Muscle of leg (tissue), 11 donors: ENCODE results near the gene UBE2R2. TPM values are rescaled to one million over a fixed set of nuclear protein-coding genes. Genes with fewer than 3 reads are reported as not detected.
A peak's percentile ranks its signal among the peaks of the same experiment; 100 is the strongest.
"Not testable (repeated sequence)": the region's sequence is repeated elsewhere in the genome, so short reads cannot be mapped to it uniquely, and the experiment has no call there.

ENCODE experiments used
- DNase-seq: peaks from one replicate; pipeline ENCODE4 v3.0.0; 2013
- H3K27ac ChIP-seq: one replicate; pipeline ENCODE4 v1.5.1; 2013; ENCODE audit warnings: mild to moderate bottlenecking, low read length, control low read depth
- H3K27me3 ChIP-seq: one replicate; pipeline ENCODE4 v1.6.1; 2013; ENCODE audit warnings: low read length; ENCODE audit not compliant: control insufficient read depth, insufficient read depth
- H3K36me3 ChIP-seq: one replicate; pipeline ENCODE4 v1.6.1; 2013; ENCODE audit warnings: low read length; ENCODE audit not compliant: control insufficient read depth, insufficient read depth
- H3K4me1 ChIP-seq: one replicate; pipeline ENCODE4 v1.6.1; 2013; ENCODE audit warnings: low read length; ENCODE audit not compliant: control insufficient read depth, insufficient read depth
- H3K4me3 ChIP-seq: one replicate; pipeline ENCODE4 v1.5.1; 2013; ENCODE audit warnings: low read length, control low read depth
- H3K9me3 ChIP-seq: replicated peaks from 2 replicates; pipeline ENCODE4 v1.6.1; 2013; ENCODE audit warnings: low read depth, low read length; ENCODE audit not compliant: control insufficient read depth
- WGBS: methylation state at CpG from one replicate; pipeline ENCODE4 v1.1.5; 2013; ENCODE audit warnings: missing lambda C conversion rate; ENCODE audit not compliant: insufficient coverage; 5-methylcytosine and 5-hydroxymethylcytosine counted together
- polyA plus RNA-seq, 8 donors: library from polyadenylated mRNA; unstranded; fragments of 120-200 nt; gene quantifications; one replicate each; pipeline versions ENCODE4 v1.2.1 to v1.2.3, GENCODE V29; 2013; ENCODE audit warnings: inconsistent platforms in 1 of 8, low replicate concordance in 1 of 8; ENCODE audit not compliant: insufficient read length in 8 of 8, insufficient read depth in 1 of 8
- total RNA-seq: library from RNA; stranded (reverse); fragments of 120-200 nt; gene quantifications from one replicate; pipeline ENCODE4 v1.2.4, GENCODE V29; 2013

The UBE2R2 gene
- total and polyA plus RNA-seq, 9 donors = 18.2 to 48.5 (median 40.9) TPM

DNA sequence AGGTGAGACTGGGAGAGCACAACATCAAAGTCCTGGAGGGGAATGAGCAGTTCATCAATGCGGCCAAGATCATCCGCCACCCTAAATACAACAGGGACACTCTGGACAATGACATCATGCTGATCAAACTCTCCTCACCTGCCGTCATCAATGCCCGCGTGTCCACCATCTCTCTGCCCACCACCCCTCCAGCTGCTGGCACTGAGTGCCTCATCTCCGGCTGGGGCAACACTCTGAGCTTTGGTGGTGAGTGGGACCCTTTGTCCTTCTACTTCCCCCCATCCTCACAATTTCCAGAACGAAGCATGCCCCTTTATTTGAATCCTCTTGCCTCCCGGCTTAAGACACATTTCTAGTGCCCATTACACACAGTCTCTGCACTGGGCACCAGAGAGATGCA, 19.1 kb upstream of the UBE2R2 start:
- no peaks in the 10 kb centered on the region for H3K4me1 ChIP-seq
- 100% methylated on average over 2 of the region's 8 CpGs for WGBS
- H3K36me3 ChIP-seq = no peaks in the 10 kb centered on the region
- H3K27me3 ChIP-seq = peaks cover 10% of the 10 kb centered on the region
- H3K4me3 ChIP-seq = no peak overlapping the region
- DNase-seq = no peak
- H3K9me3 ChIP-seq = no peaks in the 10 kb centered on the region
- no peak overlapping the region for H3K27ac ChIP-seq

DNA sequence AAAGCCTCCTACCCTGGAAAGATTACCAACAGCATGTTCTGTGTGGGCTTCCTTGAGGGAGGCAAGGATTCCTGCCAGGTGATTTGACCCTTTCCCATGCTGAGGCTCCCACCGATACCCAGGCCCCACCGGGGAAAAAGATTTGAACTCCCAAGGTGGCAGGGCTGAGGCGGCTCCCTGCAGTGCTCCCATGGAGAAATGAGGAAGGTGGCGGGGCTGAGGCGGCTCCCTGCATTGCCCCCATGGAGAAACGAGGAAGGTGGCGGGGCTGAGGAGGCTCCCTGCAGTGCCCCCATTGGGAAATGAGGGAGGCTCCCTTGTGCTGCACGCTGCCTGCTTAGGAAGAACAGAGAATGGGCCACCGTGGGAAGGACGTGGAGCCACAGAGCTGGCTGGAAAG, 18.4 kb upstream of the UBE2R2 start:
- Histone ChIP-seq H3K27ac (no peak overlapping the region), H3K27me3 (peaks cover 10% of the 10 kb centered on the region), H3K36me3 (no peaks in the 10 kb centered on the region), H3K4me3 (no peak overlapping the region), H3K4me1 (no peaks in the 10 kb centered on the region), H3K9me3 (no peaks in the 10 kb centered on the region)
- 80% methylated on average over 7 of the region's 10 CpGs for WGBS
- DNase-seq = no peak

DNA sequence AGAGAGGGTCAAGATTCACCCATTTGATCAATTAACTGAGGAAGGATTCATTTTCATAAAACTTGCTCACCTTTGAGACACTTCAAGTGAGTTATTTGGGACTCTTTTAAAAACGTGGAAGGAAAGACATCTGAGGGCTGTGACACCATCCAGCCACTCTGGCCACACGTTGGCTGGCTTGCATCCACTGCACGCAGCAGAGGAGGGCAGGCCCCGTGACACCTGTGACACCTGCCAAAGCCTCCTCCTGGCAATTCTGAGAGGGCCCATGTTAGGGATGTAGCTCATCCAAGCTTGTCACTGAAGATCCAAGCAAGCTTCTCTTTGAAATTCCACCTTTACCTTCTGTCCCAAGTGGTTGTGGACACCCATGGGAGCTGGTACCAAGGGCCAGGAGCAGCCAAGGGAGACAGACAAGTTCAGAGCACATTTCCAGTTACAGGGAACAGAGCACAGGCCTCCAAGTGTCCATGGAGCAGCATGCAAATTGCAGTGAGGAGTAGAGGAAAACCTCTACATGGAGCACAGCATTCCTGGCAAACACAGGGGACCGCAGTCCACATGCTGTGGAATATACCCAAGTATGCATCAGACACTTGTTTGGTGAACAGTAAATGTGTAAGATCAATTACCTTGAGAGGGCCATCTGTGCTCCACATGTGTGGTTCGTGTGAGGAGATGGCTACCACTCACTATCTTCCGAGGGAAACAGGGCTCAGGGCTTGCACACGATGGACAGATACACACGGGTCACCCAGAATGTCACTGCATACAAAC, 16.8 kb upstream of the UBE2R2 start:
- peaks cover 10% of the 10 kb centered on the region for H3K27me3 ChIP-seq
- H3K27ac ChIP-seq = no peak overlapping the region
- H3K36me3 ChIP-seq = no peaks in the 10 kb centered on the region
- H3K9me3 ChIP-seq = no peaks in the 10 kb centered on the region
- no peak overlapping the region for H3K4me3 ChIP-seq
- DNase-seq = no peak
- no peaks in the 10 kb centered on the region for H3K4me1 ChIP-seq
- 53% methylated on average over 7 of the region's 9 CpGs for WGBS

DNA sequence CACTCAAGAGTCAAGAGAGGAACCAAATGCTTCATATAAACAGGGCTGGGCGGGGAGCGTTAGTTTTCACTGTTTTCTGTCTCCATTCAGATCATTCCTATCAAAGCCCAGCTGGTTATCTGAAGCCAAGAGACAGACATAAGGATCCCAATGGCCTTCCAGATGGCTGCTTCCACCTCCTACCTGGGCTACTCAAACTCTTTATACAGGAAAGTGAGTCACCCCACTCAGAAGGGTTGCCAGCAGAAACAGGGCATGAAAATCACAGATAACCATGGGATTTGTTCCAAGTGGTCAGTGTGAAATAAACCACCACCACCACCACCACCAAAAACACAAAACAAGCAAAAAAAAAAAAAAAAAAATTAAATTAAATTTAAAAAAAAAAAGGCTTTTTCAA, 16.1 kb upstream of the UBE2R2 start:
- 71% methylated on average over 1 of the region's 2 CpGs for WGBS
- Histone ChIP-seq H3K27ac (no peak overlapping the region), H3K4me1 (no peaks in the 10 kb centered on the region), H3K4me3 (no peak overlapping the region), H3K36me3 (no peaks in the 10 kb centered on the region), H3K27me3 (peaks cover 10% of the 10 kb centered on the region), H3K9me3 (no peaks in the 10 kb centered on the region)
- no peak for DNase-seq

DNA sequence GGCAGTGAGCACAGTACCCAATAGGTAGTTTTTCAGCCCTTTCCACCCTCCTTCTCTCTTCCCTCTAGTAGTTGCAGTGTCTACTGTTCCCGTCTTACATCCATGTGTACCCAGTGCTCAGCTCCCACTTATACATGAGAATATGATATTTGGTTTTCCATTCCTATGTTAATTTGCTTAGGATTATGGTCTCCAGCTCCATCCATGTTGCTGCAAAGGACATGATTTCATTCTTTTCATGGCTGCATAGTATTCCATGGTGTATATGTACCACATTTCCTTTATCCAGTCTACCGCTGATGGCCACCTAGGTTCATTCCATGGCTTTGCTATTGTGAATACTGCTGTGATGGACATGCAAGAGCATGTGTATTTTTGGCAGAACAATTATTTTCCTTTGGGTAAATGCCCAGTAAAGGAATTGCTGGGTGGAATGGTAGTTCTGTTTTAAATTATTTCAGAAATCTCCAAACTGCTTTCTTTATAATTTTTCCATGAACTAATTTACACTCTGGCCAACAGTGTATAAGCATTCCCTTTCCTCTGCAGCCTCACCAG, 14.9 kb upstream of the UBE2R2 start:
- H3K4me1 ChIP-seq, DNase-seq, H3K27ac ChIP-seq, H3K36me3 ChIP-seq, H3K27me3 ChIP-seq, H3K4me3 ChIP-seq, H3K9me3 ChIP-seq: not testable (repeated sequence)
- WGBS = no CpG with 5 or more reads among the region's 2 CpGs

DNA sequence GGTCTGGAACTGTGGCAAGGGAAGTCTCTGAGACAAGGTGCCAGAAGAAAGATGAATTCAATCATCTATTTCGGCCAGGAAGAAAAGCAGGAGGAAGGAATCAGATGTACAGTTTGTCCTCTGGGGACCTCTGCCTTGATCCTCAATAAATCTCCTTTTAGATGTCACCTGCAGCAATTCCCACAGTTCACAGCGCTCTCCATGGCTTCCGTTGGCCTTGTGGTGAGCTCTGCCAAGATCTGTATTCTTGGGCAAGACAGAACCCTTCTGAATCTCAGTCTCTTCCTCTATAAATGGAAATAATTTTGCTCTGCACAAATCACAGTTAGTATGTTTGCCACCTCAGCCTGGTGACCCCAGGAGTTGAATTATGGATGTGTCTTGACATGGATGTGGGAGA, 12.8 kb upstream of the UBE2R2 start:
- H3K36me3 ChIP-seq, H3K27me3 ChIP-seq: not testable (repeated sequence)
- 70% methylated on average over 2 of the region's 3 CpGs for WGBS

DNA sequence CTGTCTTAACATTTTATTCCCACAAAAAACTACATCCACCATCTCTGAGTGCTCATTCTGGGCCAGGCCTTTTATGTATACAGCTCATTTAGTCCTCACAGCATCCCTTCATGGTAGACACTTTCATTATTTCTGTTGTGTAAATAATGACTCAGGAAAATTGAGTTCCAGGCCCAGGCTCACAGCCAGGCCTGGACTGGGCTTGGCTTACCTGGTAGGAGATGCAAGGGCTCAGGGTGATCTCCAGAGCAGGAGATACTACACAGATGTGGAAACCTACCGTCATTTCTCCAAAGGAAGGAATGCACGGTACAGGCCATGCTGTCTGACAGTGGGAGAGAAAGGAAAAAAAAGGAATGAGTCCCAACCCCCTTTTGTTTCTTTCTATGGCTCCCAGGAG, 9.8 kb upstream of the UBE2R2 start:
- not testable (repeated sequence) for H3K27ac ChIP-seq, H3K4me1 ChIP-seq, H3K4me3 ChIP-seq, H3K27me3 ChIP-seq, DNase-seq, H3K9me3 ChIP-seq, H3K36me3 ChIP-seq
- WGBS = 80% methylated on average over 2 of the region's 2 CpGs

More for the DNA sequence above, 12.8 kb upstream of the UBE2R2 start:
- H3K9me3 ChIP-seq, H3K4me1 ChIP-seq, H3K4me3 ChIP-seq, DNase-seq, H3K27ac ChIP-seq: not testable (repeated sequence)

DNA sequence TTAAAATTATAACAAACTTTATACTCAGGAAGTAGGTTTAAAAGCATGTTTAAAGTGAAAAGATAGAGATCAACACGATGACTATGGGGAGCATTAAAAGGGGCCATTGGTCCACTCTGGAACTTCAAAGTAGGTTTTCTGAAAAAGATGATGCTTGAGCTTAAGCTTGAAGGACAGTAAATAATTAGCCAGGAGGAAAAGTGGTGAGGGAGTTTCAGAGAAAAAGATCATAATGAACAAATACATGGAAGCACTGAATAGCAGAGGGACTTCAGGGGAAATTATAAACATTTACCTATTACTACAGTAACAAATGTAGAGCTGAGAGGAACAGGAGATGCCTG, 8.0 kb upstream of the UBE2R2 start:
- WGBS = no CpG with 5 or more reads among the region's 1 CpG
- H3K36me3 ChIP-seq, H3K4me3 ChIP-seq, H3K9me3 ChIP-seq, DNase-seq, H3K4me1 ChIP-seq, H3K27ac ChIP-seq, H3K27me3 ChIP-seq: not testable (repeated sequence)

DNA sequence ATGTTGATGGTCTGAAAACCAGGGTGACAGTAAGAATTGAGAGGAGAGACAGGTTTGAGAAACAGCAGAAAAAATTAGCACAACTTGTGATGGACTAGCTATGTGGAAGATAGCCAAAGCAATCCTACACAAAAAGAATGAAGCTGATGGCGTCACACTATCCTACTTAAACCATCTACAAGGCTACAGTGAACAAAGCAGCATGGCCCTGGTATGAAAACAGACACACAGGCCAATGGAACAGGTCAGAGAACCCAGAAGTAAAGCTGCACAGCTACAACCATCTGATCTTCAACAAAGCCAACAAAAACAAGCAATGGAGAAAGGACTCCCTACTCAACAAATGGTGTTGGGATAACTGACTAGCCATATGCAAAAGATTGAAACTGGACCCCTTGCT, 7.5 kb upstream of the UBE2R2 start:
- Histone ChIP-seq H3K4me3 (no peak overlapping the region), H3K36me3 (no peaks in the 10 kb centered on the region), H3K27me3 (no peaks in the 10 kb centered on the region), H3K4me1 (peaks cover 4% of the 10 kb centered on the region), H3K27ac (no peak overlapping the region), H3K9me3 (no peaks in the 10 kb centered on the region)
- WGBS = 100% methylated on average over 1 of the region's 1 CpG
- no peak for DNase-seq

DNA sequence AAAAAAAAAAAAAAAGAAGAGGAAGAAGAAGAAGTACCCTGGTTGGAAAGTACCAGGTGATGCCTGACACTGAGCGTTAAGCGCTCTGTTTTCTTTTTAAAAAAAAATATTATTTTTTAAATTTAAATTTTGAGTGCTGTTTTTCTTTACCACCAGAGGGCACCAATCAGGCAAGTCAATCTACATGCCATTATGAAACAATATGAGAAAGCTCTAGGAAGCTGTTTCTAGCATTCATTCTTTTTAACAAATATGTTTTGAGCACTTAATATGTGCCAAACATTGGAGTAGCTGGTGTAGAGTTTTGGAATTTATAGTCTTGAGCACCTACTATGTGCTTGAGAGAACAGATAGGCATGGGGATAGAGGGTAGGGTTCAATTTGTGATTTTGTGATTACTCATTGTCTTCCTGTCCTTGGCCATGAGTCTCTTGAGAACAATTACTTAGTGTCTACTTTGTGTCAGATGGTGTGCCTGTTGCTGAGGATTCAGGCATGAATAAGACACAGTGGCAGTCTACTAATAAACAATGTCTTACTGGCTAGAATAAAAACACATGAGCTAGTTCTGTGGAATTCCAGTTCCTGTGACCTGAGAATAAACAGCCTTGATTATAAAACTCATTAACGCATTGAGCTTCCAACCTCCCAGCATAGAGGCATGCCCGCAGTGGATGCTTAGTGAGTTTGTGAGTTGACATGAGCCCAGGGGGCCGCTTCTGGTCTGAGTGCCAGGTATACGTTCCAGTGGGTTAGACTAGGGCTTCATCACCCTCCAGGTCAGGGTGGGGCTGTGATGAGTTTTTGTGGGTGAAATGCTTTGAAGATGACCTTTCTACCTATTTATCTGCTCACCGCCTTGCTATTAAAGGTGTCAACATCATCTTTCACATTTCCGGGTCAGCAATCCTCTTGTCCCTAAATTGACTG, 3.0 kb upstream of the UBE2R2 start:
- H3K36me3 ChIP-seq = no peaks in the 10 kb centered on the region
- no peak overlapping the region for H3K4me3 ChIP-seq
- DNase-seq = peak; percentile 67
- H3K27me3 ChIP-seq = no peaks in the 10 kb centered on the region
- H3K27ac ChIP-seq = peak overlapping the region; percentile 45
- no peaks in the 10 kb centered on the region for H3K9me3 ChIP-seq
- peaks cover 11% of the 10 kb centered on the region for H3K4me1 ChIP-seq
- WGBS = no CpG with 5 or more reads among the region's 8 CpGs
